ENCODE data around the gene EIF3K.
A peak's percentile ranks its signal among the peaks of the same experiment; 100 is the strongest.
"Not testable (repeated sequence)": the region's sequence is repeated elsewhere in the genome, so short reads cannot be mapped to it uniquely, and the experiment has no call there.

EIF3K gene, protein sequence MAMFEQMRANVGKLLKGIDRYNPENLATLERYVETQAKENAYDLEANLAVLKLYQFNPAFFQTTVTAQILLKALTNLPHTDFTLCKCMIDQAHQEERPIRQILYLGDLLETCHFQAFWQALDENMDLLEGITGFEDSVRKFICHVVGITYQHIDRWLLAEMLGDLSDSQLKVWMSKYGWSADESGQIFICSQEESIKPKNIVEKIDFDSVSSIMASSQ

DNA sequence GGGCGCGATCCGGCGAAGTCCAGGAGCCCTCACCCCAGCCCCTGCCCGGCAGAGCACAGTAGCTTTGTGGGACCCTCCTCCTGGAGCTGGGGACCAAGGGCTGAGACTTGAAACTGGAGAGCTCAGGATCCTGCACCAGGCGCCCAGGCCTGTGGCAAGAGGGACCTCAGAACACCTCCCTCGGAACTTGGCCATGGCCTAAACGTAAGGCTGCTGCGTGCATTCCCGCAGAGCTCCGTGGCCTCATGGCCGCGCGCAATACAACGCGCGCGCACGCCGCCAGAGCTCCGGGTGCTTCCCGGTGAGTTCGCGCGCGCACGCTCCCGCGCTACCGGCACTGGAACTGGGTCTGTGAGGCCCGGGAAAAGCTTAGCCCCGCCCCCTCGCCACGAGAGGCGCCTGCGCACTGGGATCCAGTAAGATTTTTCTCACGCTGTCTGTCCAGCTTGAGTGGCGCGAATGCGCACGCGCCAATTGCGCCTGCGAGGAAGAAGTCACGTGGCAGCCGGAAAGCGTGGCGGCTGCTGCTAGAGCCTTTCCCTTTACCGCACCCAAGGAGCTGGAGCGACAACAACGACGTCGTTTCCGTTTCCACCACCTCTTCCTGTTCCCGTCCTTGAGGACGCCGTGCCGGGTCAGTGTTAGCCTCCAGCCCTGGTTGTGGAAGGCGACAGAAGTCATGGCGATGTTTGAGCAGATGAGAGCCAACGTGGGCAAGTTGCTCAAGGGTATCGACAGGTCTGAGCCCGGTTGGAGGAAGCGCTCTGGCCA, at the start of gene EIF3K:
EIF3K (plus strand) TSS at position 599 of the 771 bp plus-strand sequence; CDS start at position 680, 81 bp downstream.
- DNase-seq, result peak; percentile 100

DNA sequence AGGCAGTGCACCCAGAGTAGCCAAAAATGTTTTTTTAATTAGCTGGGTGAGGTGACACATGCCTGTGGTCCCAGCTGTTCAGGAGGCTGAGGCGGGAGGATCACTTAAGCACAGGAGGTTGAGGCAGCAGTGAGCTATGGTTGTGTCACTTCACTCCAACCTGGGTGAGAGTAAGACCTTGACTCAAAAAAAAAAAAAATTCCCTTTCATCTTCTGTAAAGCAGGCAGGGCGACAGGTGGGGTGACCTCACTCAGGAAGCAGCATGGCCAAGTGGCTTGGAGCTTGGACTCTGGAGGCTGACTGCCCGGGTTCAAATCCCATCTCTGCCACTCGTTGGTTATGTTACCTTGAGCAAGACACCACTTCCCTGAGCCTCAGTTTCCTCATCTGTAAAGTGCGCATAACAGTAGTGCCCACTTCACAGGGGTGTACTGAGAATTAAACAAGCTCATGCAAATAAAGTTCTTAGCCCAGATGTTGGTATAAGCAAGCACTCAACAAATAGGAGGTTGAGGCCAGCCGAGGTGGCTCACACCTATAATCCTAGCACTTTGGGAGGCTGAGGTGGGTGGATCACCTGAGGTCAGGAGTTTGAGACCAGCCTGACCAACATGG, 49.5 kb upstream of the EIF3K start:
- DNase-seq, result no peak

GRCh38 chr19:38571682-38572081, 47.3 kb upstream of the EIF3K start:
- DNase-seq, result no peak

DNA sequence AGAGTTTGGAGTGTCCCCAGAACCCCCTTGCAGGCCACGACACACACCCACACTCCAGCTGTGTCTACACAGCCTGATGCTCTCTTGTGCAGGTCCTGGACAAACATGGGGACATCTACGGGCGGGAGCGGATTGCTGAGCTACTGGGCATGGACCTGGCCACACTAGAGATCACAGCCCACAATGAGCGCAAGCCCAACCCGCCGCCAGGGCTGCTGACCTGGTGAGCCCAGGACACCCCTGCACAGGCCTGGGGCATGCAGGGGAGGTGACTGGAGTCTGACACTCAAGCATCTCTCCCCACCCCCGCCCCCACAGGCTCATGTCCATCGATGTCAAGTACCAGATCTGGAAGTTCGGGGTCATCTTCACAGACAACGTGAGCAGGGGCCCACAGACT, 41.2 kb upstream of the EIF3K start:
- DNase-seq, result no peak

DNA sequence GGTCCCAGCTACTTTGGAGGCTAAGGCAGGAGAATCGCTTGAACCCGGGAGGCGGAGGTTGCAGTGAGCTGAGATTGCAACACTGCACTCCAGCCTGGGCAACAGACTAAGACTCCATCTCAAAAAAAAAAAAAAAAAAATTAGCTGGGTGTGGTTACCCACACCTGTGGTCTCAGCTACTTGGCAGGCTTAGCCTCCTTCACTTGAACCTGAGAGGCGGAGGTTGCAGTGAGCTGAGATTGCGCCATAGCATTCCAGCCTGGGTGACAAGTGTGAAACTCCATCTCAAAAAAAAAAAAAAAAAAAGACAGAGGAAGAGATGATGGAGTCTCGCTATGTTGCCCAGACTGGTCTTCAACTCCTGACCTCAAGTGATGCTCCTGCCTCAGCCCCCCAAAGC, 39.7 kb upstream of the EIF3K start:
- not testable (repeated sequence) for DNase-seq

GRCh38 chr19:38580080-38580479, 38.9 kb upstream of the EIF3K start:
- no peak for DNase-seq

DNA sequence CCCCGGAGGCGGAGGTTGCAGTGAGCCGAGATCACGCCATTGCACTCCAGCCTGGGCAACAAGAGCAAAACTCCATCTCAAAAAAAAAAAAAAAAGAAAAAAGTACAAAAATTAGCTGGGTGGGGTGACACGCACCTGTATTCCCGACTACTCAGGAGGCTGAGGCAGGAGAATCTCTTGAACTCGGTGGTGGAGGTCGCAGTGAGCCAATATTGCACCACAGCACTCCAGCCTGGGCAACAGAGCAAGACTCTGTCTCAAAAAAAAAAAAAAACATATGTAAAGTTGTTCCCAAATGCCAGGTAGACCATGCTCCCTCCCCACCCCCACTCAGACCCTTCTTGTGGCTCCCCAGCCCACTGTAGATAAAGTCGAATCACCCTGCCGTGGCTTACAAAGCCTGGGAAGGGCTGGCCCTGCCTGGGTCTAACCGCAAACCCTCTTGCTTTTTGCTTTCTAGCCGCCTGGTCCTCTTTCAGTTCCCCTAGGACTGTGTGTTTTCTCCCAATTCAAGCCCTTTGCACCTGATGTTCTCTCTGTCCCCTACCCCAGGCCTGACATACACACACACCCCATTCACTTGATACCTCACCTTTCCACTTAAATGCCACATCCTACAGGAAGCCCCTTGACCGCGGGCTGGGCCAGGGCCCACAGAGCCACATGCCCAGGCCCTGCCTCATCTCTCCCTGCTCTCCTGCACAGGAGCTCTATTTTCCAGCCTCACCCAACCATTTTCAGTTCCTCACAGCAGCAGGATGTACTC, 35.6 kb upstream of the EIF3K start:
- no peak for DNase-seq

GRCh38 chr19:38583985-38584305, 35.0 kb upstream of the EIF3K start:
- no peak for DNase-seq

GRCh38 chr19:38587562-38587961, 31.4 kb upstream of the EIF3K start:
- DNase-seq, result no peak

- DNase-seq, result no peak
Observed at GRCh38 chr19:38588041-38588440, 30.9 kb upstream of the EIF3K start.

DNA sequence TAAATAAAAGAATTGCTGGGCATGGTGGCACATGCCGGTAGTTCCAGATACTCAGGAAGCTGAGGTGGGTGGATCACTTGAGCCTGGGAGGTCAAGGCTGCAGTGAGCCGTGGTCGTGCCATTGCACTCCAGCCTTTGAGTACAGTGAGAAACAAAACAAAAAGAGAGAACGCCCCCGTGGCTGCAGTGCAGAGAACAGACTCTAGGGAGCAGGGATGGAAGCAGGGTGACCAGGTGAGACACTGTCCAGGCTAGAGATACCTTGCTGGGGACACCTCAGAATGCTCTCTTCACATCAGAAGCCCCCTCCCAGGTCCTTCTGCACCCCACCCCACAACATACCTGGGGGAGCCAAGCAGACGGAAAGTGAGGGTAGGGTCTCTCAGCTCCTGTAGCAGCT, 26.0 kb upstream of the EIF3K start:
- DNase-seq, result no peak

DNA sequence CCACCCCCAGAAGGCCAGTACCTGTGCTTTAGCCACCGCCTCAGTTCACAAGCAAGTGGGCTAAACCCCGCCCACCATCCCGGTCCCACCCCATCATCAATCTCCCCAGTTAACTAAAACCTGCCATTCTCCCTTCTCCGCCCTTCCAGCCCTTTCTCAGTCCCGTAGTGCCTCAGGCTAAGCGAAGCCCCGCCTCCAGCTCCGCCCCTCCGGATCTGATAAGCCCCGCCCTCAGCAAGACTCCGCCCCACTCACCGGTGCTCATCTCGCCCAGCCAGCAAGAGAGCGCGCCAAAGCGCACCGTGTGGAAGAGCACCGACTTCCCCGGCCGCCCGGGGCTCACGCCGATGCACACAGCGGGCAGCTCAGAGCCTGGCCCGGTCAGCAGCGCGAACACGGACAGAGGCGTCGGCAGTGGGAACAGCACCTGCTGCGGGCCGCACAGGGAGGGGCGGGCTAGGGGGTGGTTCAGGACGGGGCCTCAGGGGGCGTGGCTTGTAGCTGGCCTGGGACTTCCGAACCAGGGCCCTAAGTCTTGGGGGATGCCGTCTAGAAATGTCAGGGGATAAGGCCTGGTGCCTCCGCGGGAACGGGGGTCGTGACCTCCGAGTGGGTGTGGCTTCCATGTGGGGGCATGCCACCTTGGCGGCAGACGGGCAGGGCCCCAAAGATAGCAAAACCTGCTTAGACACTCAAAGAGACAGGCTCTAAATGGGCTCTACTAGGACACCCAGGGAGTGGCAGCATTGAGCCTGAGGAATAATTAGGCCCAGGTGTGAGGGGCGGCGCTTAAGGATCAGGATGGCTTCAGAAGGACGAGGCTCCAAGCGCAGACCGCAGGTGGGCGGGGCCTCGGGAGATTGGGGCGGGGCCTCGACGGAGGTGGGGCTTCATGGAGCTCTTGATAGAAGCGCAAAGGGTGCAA, 22.7 kb upstream of the EIF3K start:
- peak; percentile 86 for DNase-seq

- no peak for DNase-seq
Observed at GRCh38 chr19:38597075-38597474, 21.9 kb upstream of the EIF3K start.

- DNase-seq, result no peak
Observed at GRCh38 chr19:38599722-38600121, 19.3 kb upstream of the EIF3K start.

GRCh38 chr19:38602856-38603255, 16.1 kb upstream of the EIF3K start:
- not testable (repeated sequence) for DNase-seq

GRCh38 chr19:38606131-38606530, 12.9 kb upstream of the EIF3K start:
- DNase-seq, result peak; percentile 16

- DNase-seq, result no peak
Observed at GRCh38 chr19:38614289-38614688, 4.7 kb upstream of the EIF3K start.

- no peak for DNase-seq
Observed at GRCh38 chr19:38615007-38615581, 3.9 kb upstream of the EIF3K start.

- DNase-seq, result no peak
Observed at GRCh38 chr19:38616265-38616664, 2.7 kb upstream of the EIF3K start.

DNA sequence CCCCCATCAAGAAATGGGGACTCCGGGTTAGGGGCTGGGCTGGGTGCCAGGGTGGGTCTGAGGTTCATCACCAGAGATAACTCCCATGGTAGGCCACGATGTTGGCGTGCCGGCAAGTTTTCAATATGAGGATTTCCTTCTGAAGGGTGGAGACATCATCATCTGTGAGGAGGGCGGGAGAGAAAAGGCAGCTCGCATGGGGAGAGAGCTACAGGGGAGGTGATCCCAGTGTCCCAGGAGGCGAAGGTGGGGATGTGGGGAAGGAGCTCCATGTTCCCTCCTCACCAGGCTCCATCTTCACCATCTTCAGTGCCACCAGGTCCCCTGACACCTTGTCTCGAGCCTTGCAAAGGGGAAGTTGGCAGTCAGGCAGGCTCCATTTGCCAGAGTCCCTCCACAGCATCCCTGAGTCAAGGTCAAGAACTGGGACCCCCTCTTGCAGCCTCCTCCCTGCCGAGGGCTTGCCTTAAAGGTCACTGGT, 1.7 kb upstream of the EIF3K start:
- DNase-seq, result no peak

DNA sequence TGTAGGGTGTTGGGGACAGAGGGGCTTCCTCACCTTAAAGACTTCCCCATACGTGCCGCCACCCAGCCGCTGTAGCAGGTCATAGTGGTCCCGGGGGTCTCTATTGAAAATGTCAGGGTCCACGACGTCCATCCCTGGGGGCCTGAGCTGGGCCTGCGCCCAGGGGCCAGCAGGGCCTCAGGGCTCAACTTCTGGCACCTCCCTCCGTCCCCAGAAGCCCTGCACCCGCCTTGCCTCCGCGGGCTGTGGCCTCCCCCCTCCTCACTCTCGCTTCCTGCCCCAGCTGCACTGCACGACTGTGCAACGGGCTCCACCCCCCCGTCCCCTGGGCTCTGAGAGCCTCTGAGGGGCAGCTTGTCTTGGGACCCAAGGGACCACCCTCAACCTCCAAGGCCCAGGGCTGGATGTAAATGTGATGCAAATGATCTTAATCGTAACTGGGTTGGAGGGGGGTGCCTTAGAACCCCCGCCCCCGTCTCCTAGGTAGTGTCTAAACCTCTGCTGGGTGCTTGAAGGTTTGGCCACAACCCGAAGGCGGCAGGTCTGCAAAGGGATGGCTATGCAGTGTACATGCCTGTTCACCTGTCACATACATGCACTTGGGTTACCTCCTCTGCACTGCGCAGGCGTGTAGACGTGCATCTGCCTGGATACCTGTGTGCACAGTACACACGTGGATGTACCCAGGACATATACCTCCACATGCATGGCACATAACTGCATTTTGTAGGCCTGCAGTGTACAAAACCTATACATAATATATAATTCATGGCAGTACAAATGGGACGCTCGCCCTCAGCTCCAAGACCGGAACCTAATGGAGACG, 1.0 kb upstream of the EIF3K start, which contains the start of gene MAP4K1:
MAP4K1 (minus strand) TSS at position 190 of the 826 bp plus-strand sequence; CDS start at position 132, 58 bp downstream.
- DNase-seq, result no peak
